ENCODE data around the gene CLSTN1. TPM values are rescaled to one million over a fixed set of nuclear protein-coding genes. Genes with fewer than 3 reads are reported as not detected.

Gene CLSTN1
- total RNA-seq, 1 donor from 2014 or later, result 72.3 TPM

DNA sequence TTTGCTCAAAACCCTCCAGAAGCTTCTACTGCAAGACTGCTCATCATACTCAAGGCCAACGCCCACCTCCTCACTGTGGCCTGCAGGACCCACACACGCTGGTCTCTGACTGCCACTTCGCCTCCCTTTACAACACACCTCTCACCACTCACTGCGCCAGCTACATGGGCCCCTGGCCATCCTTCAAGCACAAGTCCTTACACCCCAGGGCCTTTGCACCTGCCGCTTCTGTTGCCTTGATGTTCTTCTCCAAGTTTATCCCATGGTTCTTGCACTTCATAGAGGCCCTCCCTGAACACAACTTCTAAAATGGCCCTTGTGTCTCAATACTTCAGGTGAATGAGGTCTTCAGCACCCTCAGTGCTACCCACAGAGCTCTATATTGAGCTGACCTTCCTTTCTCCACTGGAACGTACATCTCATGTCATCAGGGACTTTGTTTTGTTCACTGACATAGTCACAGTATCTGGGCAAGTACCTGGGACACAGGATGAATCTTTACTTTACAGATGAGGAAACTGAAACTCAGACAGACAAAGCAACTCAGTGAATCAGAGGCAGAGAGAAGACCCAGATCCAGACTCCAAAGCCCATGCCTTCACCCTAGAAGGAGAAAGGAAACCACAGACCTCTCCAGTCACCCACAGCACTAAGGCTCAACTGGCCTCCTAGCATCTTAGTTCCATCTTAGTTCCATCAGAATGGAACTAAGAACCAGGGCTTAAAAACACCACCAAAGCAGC lies 34.7 kb upstream of the CLSTN1 start:
- TF ChIP-seq, protein P1, sequence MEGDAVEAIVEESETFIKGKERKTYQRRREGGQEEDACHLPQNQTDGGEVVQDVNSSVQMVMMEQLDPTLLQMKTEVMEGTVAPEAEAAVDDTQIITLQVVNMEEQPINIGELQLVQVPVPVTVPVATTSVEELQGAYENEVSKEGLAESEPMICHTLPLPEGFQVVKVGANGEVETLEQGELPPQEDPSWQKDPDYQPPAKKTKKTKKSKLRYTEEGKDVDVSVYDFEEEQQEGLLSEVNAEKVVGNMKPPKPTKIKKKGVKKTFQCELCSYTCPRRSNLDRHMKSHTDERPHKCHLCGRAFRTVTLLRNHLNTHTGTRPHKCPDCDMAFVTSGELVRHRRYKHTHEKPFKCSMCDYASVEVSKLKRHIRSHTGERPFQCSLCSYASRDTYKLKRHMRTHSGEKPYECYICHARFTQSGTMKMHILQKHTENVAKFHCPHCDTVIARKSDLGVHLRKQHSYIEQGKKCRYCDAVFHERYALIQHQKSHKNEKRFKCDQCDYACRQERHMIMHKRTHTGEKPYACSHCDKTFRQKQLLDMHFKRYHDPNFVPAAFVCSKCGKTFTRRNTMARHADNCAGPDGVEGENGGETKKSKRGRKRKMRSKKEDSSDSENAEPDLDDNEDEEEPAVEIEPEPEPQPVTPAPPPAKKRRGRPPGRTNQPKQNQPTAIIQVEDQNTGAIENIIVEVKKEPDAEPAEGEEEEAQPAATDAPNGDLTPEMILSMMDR (IDR thresholded peaks at IDR 0.05), result no peak
- Histone ChIP-seq H3K36me3 (peaks cover 31% of the 10 kb centered on the region), H3K4me1 (no peaks in the 10 kb centered on the region), H3K27ac (no peak overlapping the region), H3K9me3 (no peaks in the 10 kb centered on the region), H3K4me3 (no peak overlapping the region), H3K27me3 (ENCODE audit: low read depth) (no peaks in the 10 kb centered on the region)
- ATAC-seq (no peak), DNase-seq (no peak)
- intact Hi-C loops (cut with DNase I), result no loop called here

DNA sequence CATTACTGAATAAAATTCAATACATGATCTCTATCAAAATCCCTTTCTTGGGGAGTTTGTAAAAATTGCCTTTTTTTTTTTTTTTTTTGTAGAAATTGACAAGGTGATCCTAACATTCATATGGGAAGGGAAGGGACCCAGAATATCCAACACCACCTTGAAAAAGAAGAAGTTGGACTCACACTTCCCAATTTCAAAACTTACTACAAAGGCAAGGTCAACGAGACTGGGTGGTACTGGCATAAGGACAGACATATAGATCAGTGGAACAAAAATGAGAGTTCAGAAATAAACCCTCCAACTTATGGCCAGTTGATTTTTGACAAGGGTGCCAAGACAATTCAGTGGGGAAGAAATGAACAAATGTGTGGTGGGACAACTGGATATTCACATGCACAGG lies 31.4 kb upstream of the CLSTN1 start:
- H3K9me3 ChIP-seq, result no peaks in the 10 kb centered on the region
- TF ChIP-seq, protein P1 (IDR thresholded peaks at IDR 0.05), result no peak
- H3K36me3 ChIP-seq, result peaks cover 35% of the 10 kb centered on the region

DNA sequence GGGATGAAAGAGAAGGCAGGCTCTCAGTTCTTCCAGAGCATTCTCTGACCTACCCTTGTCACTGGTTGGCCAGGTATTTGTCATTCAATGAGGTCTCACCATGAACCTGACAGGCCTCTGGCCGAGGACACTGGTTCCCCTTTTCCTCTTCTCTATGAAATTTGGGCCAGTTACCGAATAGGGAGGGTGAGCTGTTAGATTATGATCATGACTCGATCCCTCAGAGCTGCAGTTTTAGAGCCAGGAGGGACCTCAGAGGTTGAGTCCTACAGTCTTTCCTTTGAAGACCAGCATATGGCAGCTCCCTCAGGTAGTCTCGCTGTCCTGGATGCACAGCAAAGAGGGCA lies 29.5 kb upstream of the CLSTN1 start:
- no peak for ATAC-seq
- Histone ChIP-seq H3K9me3 (no peaks in the 10 kb centered on the region), H3K27me3 (ENCODE audit: low read depth) (no peaks in the 10 kb centered on the region), H3K4me1 (no peaks in the 10 kb centered on the region), H3K27ac (no peak overlapping the region), H3K36me3 (peaks cover 44% of the 10 kb centered on the region), H3K4me3 (no peak overlapping the region)
- DNase-seq, result no peak
- intact Hi-C loops (cut with DNase I), result no loop called here
- TF ChIP-seq, protein P1 (IDR thresholded peaks at IDR 0.05), result no peak

More for the DNA sequence above, 31.4 kb upstream of the CLSTN1 start:
- no peak for ATAC-seq
- no peak overlapping the region for H3K4me3 ChIP-seq
- no peaks in the 10 kb centered on the region for H3K27me3 ChIP-seq (ENCODE audit: low read depth)
- no peaks in the 10 kb centered on the region for H3K4me1 ChIP-seq
- intact Hi-C loops (cut with DNase I), result no loop called here
- no peak for DNase-seq
- no peak overlapping the region for H3K27ac ChIP-seq

DNA sequence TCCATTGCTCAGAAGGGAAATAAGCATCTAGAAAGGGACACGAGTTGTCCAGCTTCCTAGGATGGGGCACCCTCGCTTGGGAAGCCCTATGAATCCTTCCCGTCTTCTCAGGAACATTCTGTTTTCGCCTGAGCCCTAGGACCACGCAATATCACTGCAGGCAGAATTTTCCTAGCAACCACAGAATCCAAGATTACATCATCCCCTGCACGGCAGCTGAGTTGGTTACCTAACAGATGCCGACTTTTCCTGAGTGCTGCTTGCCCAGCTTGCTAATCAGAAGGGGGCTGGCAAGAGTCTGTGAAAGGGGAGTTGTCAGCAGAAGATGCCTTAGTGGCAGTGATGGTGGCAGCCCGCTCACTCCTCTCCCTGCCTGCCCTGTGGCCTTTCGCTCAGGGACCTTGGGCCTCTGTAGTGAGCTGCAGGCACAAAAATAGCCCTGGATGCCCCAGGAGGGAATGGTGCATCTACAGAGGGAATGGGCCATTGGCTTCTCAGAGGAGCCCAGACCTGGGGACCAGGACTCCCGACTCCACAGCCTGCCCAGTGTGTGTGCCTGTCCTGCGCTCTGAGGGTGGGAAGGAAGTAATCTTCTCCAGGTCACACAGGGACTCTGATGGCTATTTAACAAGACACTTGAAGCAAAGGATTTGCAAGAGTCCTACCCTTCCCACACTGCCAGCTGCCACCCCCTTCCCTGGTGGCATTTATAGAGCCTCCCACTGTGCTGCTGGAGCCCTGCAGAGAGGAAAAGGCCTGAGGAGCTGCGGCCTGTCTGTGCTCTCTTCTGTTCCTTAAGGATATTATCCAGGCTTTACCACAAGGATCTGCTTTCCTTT lies 28.9 kb upstream of the CLSTN1 start:
- ATAC-seq (no peak), DNase-seq (no peak)
- H3K4me3 ChIP-seq, result no peak overlapping the region
- no peaks in the 10 kb centered on the region for H3K4me1 ChIP-seq
- intact Hi-C loops (cut with DNase I), result no loop called here
- H3K36me3 ChIP-seq, result peaks cover 44% of the 10 kb centered on the region
- no peaks in the 10 kb centered on the region for H3K9me3 ChIP-seq
- H3K27ac ChIP-seq, result no peak overlapping the region
- H3K27me3 ChIP-seq (ENCODE audit: low read depth), result no peaks in the 10 kb centered on the region
- TF ChIP-seq, protein P1 (IDR thresholded peaks at IDR 0.05), result no peak

DNA sequence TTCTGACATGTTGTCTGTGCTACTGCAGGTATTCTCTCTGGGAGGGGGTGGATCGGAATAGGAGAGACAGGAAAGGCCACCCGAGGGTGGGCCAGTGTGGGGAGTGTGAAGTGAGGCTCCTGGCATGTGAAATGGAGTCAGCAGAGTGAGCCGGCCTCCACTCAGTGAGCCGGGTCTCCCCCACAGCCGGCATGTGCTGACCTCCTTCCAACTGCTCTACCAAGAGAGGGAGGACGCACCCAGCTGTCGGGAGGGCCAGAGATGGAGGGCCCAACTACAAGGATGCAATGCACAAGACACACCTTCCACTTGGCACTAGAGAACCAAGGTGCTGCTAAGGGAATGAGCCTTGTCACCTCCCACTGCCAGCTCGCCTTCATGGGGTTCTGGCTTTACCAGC lies 28.2 kb upstream of the CLSTN1 start:
- Histone ChIP-seq H3K36me3 (peaks cover 44% of the 10 kb centered on the region), H3K9me3 (no peaks in the 10 kb centered on the region), H3K4me3 (no peak overlapping the region), H3K4me1 (no peaks in the 10 kb centered on the region), H3K27ac (no peak overlapping the region), H3K27me3 (ENCODE audit: low read depth) (no peaks in the 10 kb centered on the region)
- ATAC-seq, result no peak
- TF ChIP-seq, protein P1 (IDR thresholded peaks at IDR 0.05), result no peak
- no peak for DNase-seq
- intact Hi-C loops (cut with DNase I), result no loop called here

Data from lower lobe of right lung (tissue), 2 donors.